Glomerular endothelial cell (primary cell): ENCODE results near the gene STRBP. TPM values are rescaled to one million over a fixed set of nuclear protein-coding genes. Genes with fewer than 3 reads are reported as not detected.

ENCODE experiments used
- DNase-seq: peaks from one replicate; pipeline ENCODE4 v3.0.0-alpha.2; 2011; ENCODE audit warnings: low read depth, low spot score; ENCODE audit errors: extremely low read depth
- total RNA-seq: library from RNA; depleted of rRNA; stranded (reverse); fragments of >200 nt; gene quantifications from 2 replicates; pipeline ENCODE4 v1.2.3, GENCODE V29; 2015

Gene STRBP
- total RNA-seq, 1 donor from 2014 or later: 10.3 TPM

- no peak for DNase-seq
Observed at GRCh38 chr9:123107639-123108285, 160.6 kb downstream of the STRBP start.

GRCh38 chr9:123105490-123105889, 162.9 kb downstream of the STRBP start:
- no peak for DNase-seq

GRCh38 chr9:123104807-123105206, 163.6 kb downstream of the STRBP start:
- no peak for DNase-seq

- DNase-seq: no peak
Observed at GRCh38 chr9:123102375-123103113, 165.8 kb downstream of the STRBP start.

GRCh38 chr9:123099548-123099947, 168.8 kb downstream of the STRBP start:
- no peak for DNase-seq

- DNase-seq: no peak
Observed at GRCh38 chr9:123099042-123099441, 169.3 kb downstream of the STRBP start.

- DNase-seq: no peak
Observed at GRCh38 chr9:123098096-123098459, 170.3 kb downstream of the STRBP start.

GRCh38 chr9:123097430-123098095, 170.8 kb downstream of the STRBP start:
- DNase-seq: no peak

- no peak for DNase-seq
Observed at GRCh38 chr9:123096987-123097386, 171.4 kb downstream of the STRBP start.

GRCh38 chr9:123093141-123093540, 175.2 kb downstream of the STRBP start:
- no peak for DNase-seq

GRCh38 chr9:123091459-123091858, 176.9 kb downstream of the STRBP start:
- DNase-seq: no peak

GRCh38 chr9:123090956-123091355, 177.4 kb downstream of the STRBP start:
- no peak for DNase-seq

GRCh38 chr9:123090198-123090896, 178.0 kb downstream of the STRBP start:
- no peak for DNase-seq

- no peak for DNase-seq
Observed at GRCh38 chr9:123089790-123090189, 178.6 kb downstream of the STRBP start.

- no peak for DNase-seq
Observed at GRCh38 chr9:123089040-123089439, 179.3 kb downstream of the STRBP start.

- DNase-seq: no peak
Observed at GRCh38 chr9:123087359-123087888, 181.0 kb downstream of the STRBP start.

- no peak for DNase-seq
Observed at GRCh38 chr9:123085916-123086315, 182.5 kb downstream of the STRBP start.

GRCh38 chr9:123084256-123084655, 184.1 kb downstream of the STRBP start:
- DNase-seq: no peak

- DNase-seq: no peak
Observed at GRCh38 chr9:123083680-123084079, 184.7 kb downstream of the STRBP start.

- DNase-seq: peak; percentile 33
Observed at GRCh38 chr9:123081824-123082223, 186.6 kb downstream of the STRBP start.

GRCh38 chr9:123080444-123080843, 187.9 kb downstream of the STRBP start:
- no peak for DNase-seq
